Measurements from ENCODE around the gene OR52H1.

Gene OR52H1

GRCh38 chr11:5516599-5516998 lies 31.7 kb downstream of the OR52H1 start, which contains the start of gene UBQLNL:
UBQLNL (minus strand) TSS chr11:5516699; CDS start chr11:5516441, 258 bp downstream.
- TF ChIP-seq Cebpa-rat (IDR thresholded peaks at IDR 0.05) = no peak
- no peaks in the 10 kb centered on the region for H3K36me3 ChIP-seq
- H3K9ac ChIP-seq = no peak within 1 kb of the TSS
- no peak within 1 kb of the TSS for H3K27ac ChIP-seq
- H3K27me3 ChIP-seq = no peaks in the 10 kb centered on the region
- no peak within 1 kb of the TSS for H3K4me3 ChIP-seq
- no peaks in the 10 kb centered on the region for H4K20me1 ChIP-seq
- no peaks in the 10 kb centered on the region for H3K4me1 ChIP-seq
- no peaks in the 10 kb centered on the region for H3K9me3 ChIP-seq (replicated peaks in 1 of 11)
- H3K4me2 ChIP-seq = no peak within 1 kb of the TSS

- Histone ChIP-seq H3K9ac (no peak overlapping the region), H3K9me3 (replicated peaks in 1 of 11) (no peaks in the 10 kb centered on the region), H3K36me3 (no peaks in the 10 kb centered on the region), H3K4me2 (no peak overlapping the region), H3K4me1 (no peaks in the 10 kb centered on the region), H3K27me3 (no peaks in the 10 kb centered on the region), H3K27ac (no peak overlapping the region), H3K4me3 (no peak overlapping the region), H4K20me1 (no peaks in the 10 kb centered on the region)
- no peak for TF ChIP-seq Cebpa-rat (IDR thresholded peaks at IDR 0.05)
Measured at GRCh38 chr11:5514841-5515240, 33.5 kb downstream of the OR52H1 start.

GRCh38 chr11:5509803-5510202 lies 38.5 kb downstream of the OR52H1 start, which contains the start of gene UBQLN3:
UBQLN3 (minus strand) TSS chr11:5509957; CDS start chr11:5509558, 399 bp downstream.
- no peak within 1 kb of the TSS for H3K9ac ChIP-seq
- no peaks in the 10 kb centered on the region for H3K9me3 ChIP-seq (replicated peaks in 1 of 11)
- H3K36me3 ChIP-seq = no peaks in the 10 kb centered on the region
- no peaks in the 10 kb centered on the region for H4K20me1 ChIP-seq
- TF ChIP-seq Cebpa-rat (IDR thresholded peaks at IDR 0.05) = no peak
- no peak within 1 kb of the TSS for H3K4me3 ChIP-seq
- no peak within 1 kb of the TSS for H3K4me2 ChIP-seq
- H3K27ac ChIP-seq = no peak within 1 kb of the TSS
- H3K27me3 ChIP-seq = no peaks in the 10 kb centered on the region
- H3K4me1 ChIP-seq = no peaks in the 10 kb centered on the region

GRCh38 chr11:5508605-5509004 lies 39.7 kb downstream of the OR52H1 start:
- H3K4me2 ChIP-seq = no peak overlapping the region
- H3K36me3 ChIP-seq = no peaks in the 10 kb centered on the region
- no peak overlapping the region for H3K9ac ChIP-seq

GRCh38 chr11:5507933-5508305 lies 40.4 kb downstream of the OR52H1 start:
- no peak overlapping the region for H3K27ac ChIP-seq
- H3K9ac ChIP-seq = no peak overlapping the region
- no peaks in the 10 kb centered on the region for H3K9me3 ChIP-seq (replicated peaks in 1 of 11)
- no peaks in the 10 kb centered on the region for H3K27me3 ChIP-seq
- no peaks in the 10 kb centered on the region for H3K4me1 ChIP-seq
- H3K36me3 ChIP-seq = no peaks in the 10 kb centered on the region
- H3K4me3 ChIP-seq = no peak overlapping the region
- H3K4me2 ChIP-seq = no peak overlapping the region
- H4K20me1 ChIP-seq = no peaks in the 10 kb centered on the region
- TF ChIP-seq Cebpa-rat (IDR thresholded peaks at IDR 0.05) = no peak

More at GRCh38 chr11:5508605-5509004, 39.7 kb downstream of the OR52H1 start:
- no peaks in the 10 kb centered on the region for H3K9me3 ChIP-seq (replicated peaks in 1 of 11)
- H3K4me3 ChIP-seq = no peak overlapping the region
- no peaks in the 10 kb centered on the region for H4K20me1 ChIP-seq
- no peaks in the 10 kb centered on the region for H3K4me1 ChIP-seq
- TF ChIP-seq Cebpa-rat (IDR thresholded peaks at IDR 0.05) = no peak
- no peak overlapping the region for H3K27ac ChIP-seq
- no peaks in the 10 kb centered on the region for H3K27me3 ChIP-seq

GRCh38 chr11:5507177-5507932 lies 41.0 kb downstream of the OR52H1 start:
- Histone ChIP-seq H3K4me3 (no peak overlapping the region), H3K9me3 (replicated peaks in 1 of 11) (no peaks in the 10 kb centered on the region), H3K4me2 (no peak overlapping the region), H4K20me1 (no peaks in the 10 kb centered on the region), H3K4me1 (no peaks in the 10 kb centered on the region), H3K36me3 (no peaks in the 10 kb centered on the region), H3K27ac (no peak overlapping the region), H3K9ac (no peak overlapping the region), H3K27me3 (no peaks in the 10 kb centered on the region)
- TF ChIP-seq Cebpa-rat (IDR thresholded peaks at IDR 0.05) = no peak

GRCh38 chr11:5505363-5506048 lies 42.8 kb downstream of the OR52H1 start:
- Histone ChIP-seq H3K9ac (no peak overlapping the region), H3K9me3 (replicated peaks in 1 of 11) (no peaks in the 10 kb centered on the region), H3K4me3 (no peak overlapping the region), H3K27me3 (no peaks in the 10 kb centered on the region), H4K20me1 (no peaks in the 10 kb centered on the region), H3K36me3 (no peaks in the 10 kb centered on the region), H3K27ac (no peak overlapping the region), H3K4me2 (no peak overlapping the region), H3K4me1 (no peaks in the 10 kb centered on the region)
- TF ChIP-seq Cebpa-rat (IDR thresholded peaks at IDR 0.05) = no peak

GRCh38 chr11:5504403-5504921 lies 43.9 kb downstream of the OR52H1 start:
- Histone ChIP-seq H3K9ac (no peak overlapping the region), H3K9me3 (replicated peaks in 1 of 11) (no peaks in the 10 kb centered on the region), H4K20me1 (no peaks in the 10 kb centered on the region), H3K27ac (no peak overlapping the region), H3K4me3 (no peak overlapping the region), H3K36me3 (no peaks in the 10 kb centered on the region), H3K4me2 (no peak overlapping the region), H3K27me3 (no peaks in the 10 kb centered on the region), H3K4me1 (no peaks in the 10 kb centered on the region)
- TF ChIP-seq Cebpa-rat (IDR thresholded peaks at IDR 0.05) = no peak

- Histone ChIP-seq H4K20me1 (no peaks in the 10 kb centered on the region), H3K9me3 (replicated peaks in 1 of 11) (no peaks in the 10 kb centered on the region), H3K36me3 (no peaks in the 10 kb centered on the region), H3K4me2 (no peak overlapping the region), H3K9ac (no peak overlapping the region), H3K4me1 (no peaks in the 10 kb centered on the region), H3K27me3 (no peaks in the 10 kb centered on the region), H3K27ac (no peak overlapping the region), H3K4me3 (no peak overlapping the region)
- TF ChIP-seq Cebpa-rat (IDR thresholded peaks at IDR 0.05) = no peak
Measured at GRCh38 chr11:5500393-5500801, 47.9 kb downstream of the OR52H1 start.

Data from BLaER1 treated with 17β-estradiol and CSF1 and Interleukin-3, amounts not matched to agents 10 nM and 100 nM (cell line).